Rectal smooth muscle tissue (tissue), 1 donor: Measurements from ENCODE around the gene TXNL4B.

Experiments
- H3K27ac ChIP-seq: one replicate; pipeline ENCODE4 v1.7.0; 2013; ENCODE audit warnings: low read depth, low read length, inconsistent platforms
- H3K27me3 ChIP-seq: one replicate; pipeline ENCODE4 v1.7.0; 2013; ENCODE audit warnings: low read length; ENCODE audit not compliant: control insufficient read depth, insufficient read depth
- H3K36me3 ChIP-seq: one replicate; pipeline ENCODE4 v1.7.0; 2013; ENCODE audit warnings: low read length; ENCODE audit not compliant: control insufficient read depth, insufficient read depth
- H3K4me1 ChIP-seq: one replicate; pipeline ENCODE4 v1.7.0; 2013; ENCODE audit warnings: low read length; ENCODE audit not compliant: control insufficient read depth, insufficient read depth
- H3K4me3 ChIP-seq: one replicate; pipeline ENCODE4 v1.7.0; 2013; ENCODE audit warnings: low read length
- H3K9ac ChIP-seq: one replicate; pipeline ENCODE4 v1.7.0; 2013; ENCODE audit warnings: low read length

The TXNL4B gene

DNA sequence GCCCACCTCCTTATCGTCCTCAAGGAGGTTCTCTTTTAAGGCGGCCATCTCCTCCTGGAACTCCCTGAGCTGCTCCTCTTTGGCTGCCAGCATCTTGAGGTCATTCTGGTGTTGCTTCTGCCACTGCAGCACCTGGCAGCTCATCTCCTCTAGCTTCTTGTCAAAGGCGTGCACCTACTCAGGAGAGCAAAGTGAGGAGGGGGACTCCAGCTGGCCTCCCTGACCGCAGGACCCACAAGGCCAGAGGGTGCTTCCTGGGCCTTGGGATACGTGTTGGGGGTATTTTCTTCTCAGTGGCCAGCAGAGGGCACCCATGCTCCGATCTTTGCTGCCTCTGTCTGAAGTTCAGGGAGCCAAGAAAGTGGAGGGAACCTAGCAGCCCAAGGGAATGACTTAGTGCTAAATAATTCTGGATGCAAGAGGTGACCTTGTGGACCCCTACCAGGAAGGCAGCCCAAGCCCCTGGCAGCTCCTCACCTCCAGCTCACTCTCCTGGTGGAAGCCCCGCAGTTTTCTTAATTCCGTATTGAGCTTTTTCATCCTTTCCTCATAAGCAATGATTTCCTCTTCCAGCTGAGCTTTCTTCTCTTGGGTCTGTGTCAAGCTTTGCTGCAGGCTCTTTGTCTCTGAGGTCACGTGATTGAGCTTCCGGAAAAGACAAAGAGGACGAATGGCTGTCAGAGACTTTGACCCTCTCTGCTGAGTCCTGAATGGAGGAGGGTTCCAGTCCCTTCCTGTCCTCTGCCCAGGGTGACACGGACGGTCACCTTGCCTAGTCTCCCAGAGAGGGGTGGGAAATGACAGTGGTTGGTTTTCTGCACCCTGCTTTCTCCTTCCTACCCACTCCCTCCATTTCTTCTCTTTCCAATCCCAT lies 31.6 kb upstream of the TXNL4B start:
- H3K4me1 ChIP-seq, result no peaks in the 10 kb centered on the region
- no peaks in the 10 kb centered on the region for H3K36me3 ChIP-seq
- H3K4me3 ChIP-seq, result no peak overlapping the region
- H3K27me3 ChIP-seq, result no peaks in the 10 kb centered on the region
- H3K27ac ChIP-seq, result no peak overlapping the region
- H3K9ac ChIP-seq, result no peak overlapping the region

GRCh38 chr16:72124148-72124547 lies 30.7 kb upstream of the TXNL4B start:
- Histone ChIP-seq H3K4me3 (no peak overlapping the region), H3K9ac (no peak overlapping the region), H3K36me3 (no peaks in the 10 kb centered on the region), H3K27ac (no peak overlapping the region), H3K27me3 (no peaks in the 10 kb centered on the region), H3K4me1 (no peaks in the 10 kb centered on the region)

DNA sequence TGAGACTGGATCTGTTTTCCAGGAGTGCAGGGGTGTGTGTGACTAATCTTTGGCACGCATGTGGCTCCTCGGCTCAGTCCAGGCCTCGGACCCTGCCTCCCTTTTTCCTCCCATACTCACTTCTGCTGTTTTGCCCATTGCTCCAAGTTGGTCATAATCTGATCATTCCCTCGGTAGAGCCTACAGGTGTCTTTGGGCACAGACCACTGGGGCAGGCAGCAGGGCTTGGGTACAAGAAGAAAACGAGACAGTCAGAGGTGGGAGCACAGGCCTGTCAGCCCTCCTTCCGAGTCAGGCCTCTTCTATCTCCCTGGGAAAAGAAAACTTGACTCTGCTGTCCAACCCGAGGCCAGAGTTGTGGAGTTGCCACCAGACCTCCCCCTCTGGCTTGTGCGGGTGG lies 30.0 kb upstream of the TXNL4B start:
- H3K4me3 ChIP-seq, result no peak overlapping the region
- H3K9ac ChIP-seq, result no peak overlapping the region
- no peaks in the 10 kb centered on the region for H3K36me3 ChIP-seq
- H3K27ac ChIP-seq, result no peak overlapping the region
- H3K4me1 ChIP-seq, result no peaks in the 10 kb centered on the region
- no peaks in the 10 kb centered on the region for H3K27me3 ChIP-seq

- no peaks in the 10 kb centered on the region for H3K27me3 ChIP-seq
- no peaks in the 10 kb centered on the region for H3K36me3 ChIP-seq
- H3K4me1 ChIP-seq, result no peaks in the 10 kb centered on the region
- no peak overlapping the region for H3K27ac ChIP-seq
- no peak overlapping the region for H3K4me3 ChIP-seq
- no peak overlapping the region for H3K9ac ChIP-seq
Observed at GRCh38 chr16:72122916-72123315, 29.5 kb upstream of the TXNL4B start.

- H3K4me3 ChIP-seq, result no peak overlapping the region
- no peak overlapping the region for H3K9ac ChIP-seq
- no peaks in the 10 kb centered on the region for H3K4me1 ChIP-seq
- no peak overlapping the region for H3K27ac ChIP-seq
- no peaks in the 10 kb centered on the region for H3K36me3 ChIP-seq
- H3K27me3 ChIP-seq, result no peaks in the 10 kb centered on the region
Observed at GRCh38 chr16:72122308-72122707, 28.9 kb upstream of the TXNL4B start.

DNA sequence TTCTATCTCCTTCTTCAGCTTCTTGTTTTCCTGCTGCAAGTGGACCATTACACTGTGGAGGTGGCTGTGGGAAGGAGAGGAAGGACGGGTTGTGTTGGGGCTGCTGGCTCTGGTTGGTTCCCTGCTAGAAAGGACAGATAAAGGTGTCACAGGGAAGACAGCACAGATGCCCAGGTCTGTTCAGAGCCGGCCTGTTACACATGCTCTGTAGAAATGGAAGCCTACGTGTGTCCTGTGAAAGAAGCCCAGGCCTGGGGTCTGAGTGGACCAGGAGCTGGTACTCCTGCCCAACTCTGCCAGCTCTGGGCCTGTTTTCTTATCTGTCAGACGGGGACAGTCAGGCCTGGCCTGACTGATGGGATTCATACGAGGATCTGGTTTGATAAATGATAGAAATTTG lies 26.6 kb upstream of the TXNL4B start:
- H3K4me1 ChIP-seq, result no peaks in the 10 kb centered on the region
- H3K4me3 ChIP-seq, result no peak overlapping the region
- H3K9ac ChIP-seq, result no peak overlapping the region
- no peak overlapping the region for H3K27ac ChIP-seq
- no peaks in the 10 kb centered on the region for H3K36me3 ChIP-seq
- H3K27me3 ChIP-seq, result no peaks in the 10 kb centered on the region

GRCh38 chr16:72113616-72113945 lies 20.2 kb upstream of the TXNL4B start:
- H3K36me3 ChIP-seq, result peaks cover 40% of the 10 kb centered on the region
- H3K27me3 ChIP-seq, result no peaks in the 10 kb centered on the region
- no peak overlapping the region for H3K9ac ChIP-seq
- no peak overlapping the region for H3K27ac ChIP-seq
- H3K4me3 ChIP-seq, result no peak overlapping the region
- no peaks in the 10 kb centered on the region for H3K4me1 ChIP-seq

DNA sequence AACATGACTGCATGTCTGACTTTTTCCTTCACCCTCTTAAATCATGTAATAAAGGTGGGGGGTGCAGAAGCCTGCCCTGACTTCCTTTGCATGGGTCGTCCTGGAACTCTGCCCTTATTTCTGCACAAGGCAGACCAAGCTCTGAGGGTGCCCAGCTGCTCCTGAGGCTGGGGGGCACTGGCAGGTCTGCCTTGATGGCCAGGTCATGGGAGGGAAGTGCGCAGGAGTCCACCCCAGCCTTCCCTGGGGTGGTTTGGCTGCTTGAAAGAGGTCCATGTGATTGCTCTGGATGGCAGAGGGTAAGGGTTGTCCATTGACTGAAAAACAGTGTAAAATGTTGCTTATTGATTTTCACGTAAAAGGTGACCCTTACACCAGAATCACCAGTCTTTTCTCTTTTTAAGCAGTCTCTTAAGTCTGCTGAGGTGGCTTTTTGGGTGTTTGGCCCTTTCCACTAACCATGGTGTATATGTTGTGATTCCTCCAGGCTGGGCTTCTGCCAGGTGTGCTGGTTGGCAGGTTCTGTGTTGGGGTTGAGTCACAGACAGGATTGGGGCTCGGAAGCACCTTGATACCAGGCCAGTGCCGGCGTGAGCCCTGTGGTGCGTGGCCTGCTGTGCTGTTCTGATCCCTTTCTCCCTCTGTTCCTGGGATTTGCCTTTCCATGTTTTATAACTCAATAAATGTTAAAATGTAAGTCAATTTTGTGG lies 19.6 kb upstream of the TXNL4B start:
- Histone ChIP-seq H3K4me1 (no peaks in the 10 kb centered on the region), H3K27me3 (no peaks in the 10 kb centered on the region), H3K9ac (no peak overlapping the region), H3K27ac (no peak overlapping the region), H3K36me3 (peaks cover 45% of the 10 kb centered on the region), H3K4me3 (no peak overlapping the region)

- Histone ChIP-seq H3K27me3 (no peaks in the 10 kb centered on the region), H3K27ac (no peak overlapping the region), H3K36me3 (peaks cover 50% of the 10 kb centered on the region), H3K4me3 (no peak overlapping the region), H3K9ac (no peak overlapping the region), H3K4me1 (no peaks in the 10 kb centered on the region)
Observed at GRCh38 chr16:72112452-72112792, 19.0 kb upstream of the TXNL4B start.

DNA sequence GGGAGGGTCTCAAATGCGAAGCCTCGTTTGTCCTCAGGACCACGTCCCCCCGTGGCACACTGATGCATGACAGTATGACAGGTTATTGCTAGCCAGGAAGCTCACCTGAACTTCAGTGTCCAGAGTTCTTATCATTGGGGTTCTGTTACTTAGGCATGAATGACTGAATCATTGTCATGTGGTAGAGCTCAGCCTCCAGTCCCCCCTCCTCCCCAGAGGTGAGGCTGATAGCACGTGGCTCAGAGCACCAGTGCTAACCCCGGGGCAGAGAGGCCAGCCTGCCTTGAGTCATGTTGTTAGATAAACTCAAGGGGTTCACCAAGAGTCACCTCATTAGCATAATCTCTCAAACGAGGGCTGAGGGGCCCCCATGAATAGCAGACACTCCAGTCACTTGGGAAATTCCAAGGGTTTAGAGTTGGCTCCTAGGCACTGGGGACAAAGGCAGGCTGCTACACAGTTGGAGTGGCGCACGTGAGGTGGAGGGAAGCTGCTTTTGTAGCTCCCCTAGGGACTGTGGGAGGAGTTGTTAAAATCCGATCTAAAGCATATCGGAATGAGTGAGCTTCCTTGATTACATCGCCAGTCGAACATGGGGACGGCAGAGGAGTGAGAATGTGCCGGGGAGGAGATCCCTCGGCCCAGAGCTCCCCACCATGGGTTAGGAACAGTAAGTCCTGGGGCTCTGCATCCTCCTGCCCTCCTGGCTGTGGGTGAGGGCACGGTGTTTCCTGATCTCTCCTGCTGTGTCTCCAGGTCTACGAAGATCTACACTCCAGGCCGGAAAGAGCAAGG lies 18.4 kb upstream of the TXNL4B start:
- no peaks in the 10 kb centered on the region for H3K27me3 ChIP-seq
- H3K9ac ChIP-seq, result no peak overlapping the region
- no peak overlapping the region for H3K4me3 ChIP-seq
- peaks cover 55% of the 10 kb centered on the region for H3K36me3 ChIP-seq
- no peak overlapping the region for H3K27ac ChIP-seq
- H3K4me1 ChIP-seq, result no peaks in the 10 kb centered on the region

GRCh38 chr16:72110662-72111615 lies 17.5 kb upstream of the TXNL4B start:
- Histone ChIP-seq H3K36me3 (peaks cover 55% of the 10 kb centered on the region), H3K27ac (no peak overlapping the region), H3K9ac (no peak overlapping the region), H3K4me1 (no peaks in the 10 kb centered on the region), H3K4me3 (no peak overlapping the region), H3K27me3 (no peaks in the 10 kb centered on the region)
